ENCODE data around the gene PIP5K1C. TPM values are rescaled to one million over a fixed set of nuclear protein-coding genes. Genes with fewer than 3 reads are reported as not detected.

PIP5K1C gene
- total and polyA plus RNA-seq, 2 donors (not counting 1 experiment from before 2014, with no cell fraction given), result 10.4 to 46.7 TPM

DNA sequence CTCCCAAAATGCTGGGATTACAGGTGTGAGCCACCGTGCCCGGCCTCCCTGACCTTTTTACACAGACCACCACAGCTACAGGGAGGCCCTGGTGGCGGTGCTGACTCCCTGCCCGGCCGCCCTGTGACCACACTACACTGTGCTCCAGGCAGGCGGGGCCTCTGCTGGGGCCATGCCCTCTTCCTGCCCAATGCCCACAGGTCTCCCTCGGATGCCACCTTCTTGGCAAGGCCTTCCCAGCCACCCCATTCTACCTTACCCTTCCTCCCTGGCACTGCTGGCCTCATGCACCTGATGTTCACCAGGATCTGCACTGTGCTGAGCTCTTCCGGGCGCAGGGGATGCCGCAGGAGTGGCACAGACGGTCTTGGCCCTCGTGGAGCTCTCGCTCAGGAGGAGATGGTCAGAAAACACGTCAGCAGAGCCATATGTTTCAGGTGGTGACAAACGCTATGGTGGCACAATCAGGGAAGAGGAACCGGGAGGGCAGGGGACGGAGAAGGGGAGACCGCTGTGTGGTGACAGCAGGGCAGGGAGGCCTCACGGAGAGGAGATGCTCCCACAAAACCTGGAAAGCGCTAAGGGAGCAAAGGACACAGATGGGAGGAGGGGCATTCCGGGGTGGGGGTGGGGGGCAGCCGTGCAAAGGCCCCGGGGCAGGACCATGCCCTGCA is 4.1 kb downstream of the PIP5K1C start:
- ATAC-seq (ENCODE audit: low read depth), result no peak
- H3K9me3 Mint-ChIP-seq (ENCODE audit: insufficient read depth), result no peaks in the 10 kb centered on the region
- 93% methylated on average over 20 of the region's 23 CpGs for WGBS (ENCODE audit: insufficient coverage)
- H3K36me3 ChIP-seq (replicated peaks in 1 of 2; ENCODE audit: control extremely low read depth in 1 of 2, control insufficient read depth in 1 of 2, extremely low read depth in 1 of 2, insufficient read depth in 2 of 2, low read length in 1 of 2), result no peaks in the 10 kb centered on the region
- H4K20me1 ChIP-seq (ENCODE audit: control insufficient read depth, insufficient read depth, low read length, poor library complexity, severe bottlenecking), result peaks cover 82% of the 10 kb centered on the region
- DNase-seq, result no peak
- peaks cover 91% of the 10 kb centered on the region for H3K79me2 ChIP-seq (ENCODE audit: control insufficient read depth, insufficient read depth, low read length)
- H3K27me3 Mint-ChIP-seq, result no peaks in the 10 kb centered on the region
- peaks cover 41% of the 10 kb centered on the region for H3K4me1 Mint-ChIP-seq
- POLR2A ChIA-PET, result no interaction called here
- H3K9me3 ChIP-seq (ENCODE audit: control extremely low read depth in 1 of 3, control insufficient read depth in 2 of 3, insufficient read depth in 1 of 3, low read length in 2 of 3), result peaks cover 0 to 4% (median 0%) of the 10 kb centered on the region in 3 donors
- no peak for TF ChIP-seq EZH2 (IDR thresholded peaks at IDR 0.05; ENCODE audit: borderline replicate concordance, insufficient read depth, low read depth, low read length, poor library complexity, severe bottlenecking)
- TF ChIP-seq, protein P1, sequence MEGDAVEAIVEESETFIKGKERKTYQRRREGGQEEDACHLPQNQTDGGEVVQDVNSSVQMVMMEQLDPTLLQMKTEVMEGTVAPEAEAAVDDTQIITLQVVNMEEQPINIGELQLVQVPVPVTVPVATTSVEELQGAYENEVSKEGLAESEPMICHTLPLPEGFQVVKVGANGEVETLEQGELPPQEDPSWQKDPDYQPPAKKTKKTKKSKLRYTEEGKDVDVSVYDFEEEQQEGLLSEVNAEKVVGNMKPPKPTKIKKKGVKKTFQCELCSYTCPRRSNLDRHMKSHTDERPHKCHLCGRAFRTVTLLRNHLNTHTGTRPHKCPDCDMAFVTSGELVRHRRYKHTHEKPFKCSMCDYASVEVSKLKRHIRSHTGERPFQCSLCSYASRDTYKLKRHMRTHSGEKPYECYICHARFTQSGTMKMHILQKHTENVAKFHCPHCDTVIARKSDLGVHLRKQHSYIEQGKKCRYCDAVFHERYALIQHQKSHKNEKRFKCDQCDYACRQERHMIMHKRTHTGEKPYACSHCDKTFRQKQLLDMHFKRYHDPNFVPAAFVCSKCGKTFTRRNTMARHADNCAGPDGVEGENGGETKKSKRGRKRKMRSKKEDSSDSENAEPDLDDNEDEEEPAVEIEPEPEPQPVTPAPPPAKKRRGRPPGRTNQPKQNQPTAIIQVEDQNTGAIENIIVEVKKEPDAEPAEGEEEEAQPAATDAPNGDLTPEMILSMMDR (IDR thresholded peaks at IDR 0.05), result no peak
- intact Hi-C loops (cut with micrococcal nuclease), result no loop called here
- no peak overlapping the region for H2AFZ ChIP-seq (ENCODE audit: insufficient read depth, low read depth, low read length, poor library complexity, severe bottlenecking)
- CTCF ChIA-PET, result interaction anchor here (1.1 to 3.9 kb wide), 2 partner anchors 29 to 151 kb away, joined by 3 to 17 read pairs; no protein-coding TSS in a partner anchor
- no peak overlapping the region for H3K4me3 Mint-ChIP-seq
- H3K9ac ChIP-seq (ENCODE audit: low read length), result no peak overlapping the region
- no peak overlapping the region for H3K4me2 ChIP-seq (replicated peaks; ENCODE audit: low read depth, low read length, poor library complexity, severe bottlenecking)
- H3K4me3 ChIP-seq (ENCODE audit: control extremely low read depth in 1 of 5, extremely low read depth in 1 of 5, insufficient read depth in 1 of 5, low read depth in 2 of 5, low read length in 4 of 5), result no peak overlapping the region
- no peak overlapping the region for H3K27ac Mint-ChIP-seq
- H3K4me1 ChIP-seq (ENCODE audit: control insufficient read depth in 2 of 2, insufficient read depth in 2 of 2, low read length in 2 of 2), result peaks cover 16 to 23% of the 10 kb centered on the region in 2 donors
- no peak overlapping the region for H3K27ac ChIP-seq (ENCODE audit: low read length in 2 of 2)
- no peaks in the 10 kb centered on the region for H3K27me3 ChIP-seq (replicated peaks in 1 of 4; ENCODE audit: control extremely low read depth in 1 of 4, control insufficient read depth in 3 of 4, insufficient read depth in 4 of 4, low read length in 3 of 4)

DNA sequence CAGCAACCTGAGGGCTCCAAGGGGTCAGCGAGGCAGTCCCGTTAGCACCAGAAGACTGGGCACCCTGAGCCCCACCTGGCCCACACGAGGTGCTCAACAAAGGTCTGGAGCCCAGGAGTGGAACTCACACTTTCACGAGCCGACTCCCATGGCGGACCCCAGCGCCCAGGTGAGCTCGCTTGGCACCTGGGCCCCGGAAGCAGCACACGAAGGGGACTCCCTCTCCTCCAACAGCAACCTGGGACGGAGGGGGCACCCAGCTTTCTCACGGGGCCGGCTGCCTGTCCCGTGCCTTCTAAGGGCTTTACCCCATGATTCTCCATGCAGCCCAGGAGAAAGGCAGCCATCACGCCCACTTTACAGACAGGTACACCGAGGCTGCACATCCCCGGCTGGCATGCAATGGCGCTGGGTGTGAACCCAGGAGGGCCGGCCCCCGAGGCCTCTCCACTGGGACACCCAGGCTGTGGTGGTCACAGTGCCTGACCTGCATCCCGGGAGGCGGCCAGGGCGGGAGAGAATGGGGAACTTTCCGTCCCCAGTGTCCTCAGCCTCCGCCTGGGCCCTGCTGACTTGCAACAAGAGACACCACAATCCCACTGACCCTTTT is 5.0 kb downstream of the PIP5K1C start:
- ChIA-PET CTCF (interaction anchor here (0.9 to 3.9 kb wide), 2 partner anchors 14 to 29 kb away, joined by 3 to 17 read pairs; no protein-coding TSS in a partner anchor), POLR2A (no interaction called here)
- TF ChIP-seq, protein P1 (IDR thresholded peaks at IDR 0.05), result no peak
- TF ChIP-seq EZH2 (IDR thresholded peaks at IDR 0.05; ENCODE audit: borderline replicate concordance, insufficient read depth, low read depth, low read length, poor library complexity, severe bottlenecking), result no peak
- no peak for ATAC-seq (ENCODE audit: low read depth)
- no peak overlapping the region for H3K4me3 ChIP-seq (ENCODE audit: control extremely low read depth in 1 of 5, extremely low read depth in 1 of 5, insufficient read depth in 1 of 5, low read depth in 2 of 5, low read length in 4 of 5)
- peaks cover 92% of the 10 kb centered on the region for H3K79me2 ChIP-seq (ENCODE audit: control insufficient read depth, insufficient read depth, low read length)
- peaks cover 88% of the 10 kb centered on the region for H4K20me1 ChIP-seq (ENCODE audit: control insufficient read depth, insufficient read depth, low read length, poor library complexity, severe bottlenecking)
- no peaks in the 10 kb centered on the region for H3K27me3 ChIP-seq (replicated peaks in 1 of 4; ENCODE audit: control extremely low read depth in 1 of 4, control insufficient read depth in 3 of 4, insufficient read depth in 4 of 4, low read length in 3 of 4)
- H2AFZ ChIP-seq (ENCODE audit: insufficient read depth, low read depth, low read length, poor library complexity, severe bottlenecking), result no peak overlapping the region
- Mint-ChIP-seq H3K9me3 (ENCODE audit: insufficient read depth) (no peaks in the 10 kb centered on the region), H3K4me1 (peaks cover 39% of the 10 kb centered on the region), H3K4me3 (no peak overlapping the region), H3K27me3 (no peaks in the 10 kb centered on the region), H3K27ac (no peak overlapping the region)
- DNase-seq, result no peak
- peaks cover 16 to 19% of the 10 kb centered on the region in 2 donors for H3K4me1 ChIP-seq (ENCODE audit: control insufficient read depth in 2 of 2, insufficient read depth in 2 of 2, low read length in 2 of 2)
- no peak overlapping the region for H3K4me2 ChIP-seq (replicated peaks; ENCODE audit: low read depth, low read length, poor library complexity, severe bottlenecking)
- H3K27ac ChIP-seq (ENCODE audit: low read length in 2 of 2), result no peak overlapping the region
- intact Hi-C loops (cut with micrococcal nuclease), result no loop called here
- 95% methylated on average over 23 of the region's 25 CpGs for WGBS (ENCODE audit: insufficient coverage)
- no peak overlapping the region for H3K9ac ChIP-seq (ENCODE audit: low read length)
- no peaks in the 10 kb centered on the region for H3K36me3 ChIP-seq (replicated peaks in 1 of 2; ENCODE audit: control extremely low read depth in 1 of 2, control insufficient read depth in 1 of 2, extremely low read depth in 1 of 2, insufficient read depth in 2 of 2, low read length in 1 of 2)
- peaks cover 0 to 9% (median 0%) of the 10 kb centered on the region in 3 donors for H3K9me3 ChIP-seq (ENCODE audit: control extremely low read depth in 1 of 3, control insufficient read depth in 2 of 3, insufficient read depth in 1 of 3, low read length in 2 of 3)

Measured in B cell (primary cell).